Retina (tissue), 1 donor: ENCODE measurements around the gene TNS3.

Experiments used
- DNase-seq: peaks from one replicate; pipeline ENCODE4 v3.0.0-alpha.2; 2016

TNS3 gene

GRCh38 chr7:47337531-47337930 lies 244.4 kb downstream of the TNS3 start:
- DNase-seq, result no peak

- DNase-seq, result no peak
Observed at GRCh38 chr7:47336472-47337425, 245.2 kb downstream of the TNS3 start.

- DNase-seq, result no peak
Observed at GRCh38 chr7:47335557-47336471, 246.1 kb downstream of the TNS3 start.

GRCh38 chr7:47335071-47335470 lies 246.8 kb downstream of the TNS3 start:
- DNase-seq, result no peak

- no peak for DNase-seq
Observed at GRCh38 chr7:47333959-47334358, 248.0 kb downstream of the TNS3 start.

GRCh38 chr7:47333554-47333887 lies 248.4 kb downstream of the TNS3 start:
- no peak for DNase-seq

GRCh38 chr7:47332681-47333553 lies 249.0 kb downstream of the TNS3 start:
- DNase-seq, result no peak

- no peak for DNase-seq
Observed at GRCh38 chr7:47332213-47332612, 249.7 kb downstream of the TNS3 start.

GRCh38 chr7:47331179-47331565 lies 250.7 kb downstream of the TNS3 start:
- DNase-seq, result no peak

- no peak for DNase-seq
Observed at GRCh38 chr7:47330561-47331178, 251.2 kb downstream of the TNS3 start.

- DNase-seq, result no peak
Observed at GRCh38 chr7:47330026-47330425, 251.9 kb downstream of the TNS3 start.

GRCh38 chr7:47329320-47329926 lies 252.5 kb downstream of the TNS3 start:
- no peak for DNase-seq

- no peak for DNase-seq
Observed at GRCh38 chr7:47328392-47329319, 253.3 kb downstream of the TNS3 start.

- peak; percentile 80 for DNase-seq
Observed at GRCh38 chr7:47327698-47328391, 254.1 kb downstream of the TNS3 start.

- DNase-seq, result no peak
Observed at GRCh38 chr7:47327346-47327697, 254.6 kb downstream of the TNS3 start.

GRCh38 chr7:47326808-47327207 lies 255.1 kb downstream of the TNS3 start:
- DNase-seq, result no peak

GRCh38 chr7:47326220-47326619 lies 255.7 kb downstream of the TNS3 start:
- no peak for DNase-seq

- no peak for DNase-seq
Observed at GRCh38 chr7:47325337-47325736, 256.6 kb downstream of the TNS3 start.

GRCh38 chr7:47323904-47324303 lies 258.0 kb downstream of the TNS3 start:
- no peak for DNase-seq

- DNase-seq, result no peak
Observed at GRCh38 chr7:47322731-47323130, 259.2 kb downstream of the TNS3 start.
